ENCODE data around the gene AFF3. TPM values are rescaled to one million over a fixed set of nuclear protein-coding genes. Genes with fewer than 3 reads are reported as not detected.

Gene AFF3
- total and polyA plus RNA-seq, 2 of the 4 experiments (the other 2 are of a cell fraction): 12.9 to 14.3 TPM

DNA sequence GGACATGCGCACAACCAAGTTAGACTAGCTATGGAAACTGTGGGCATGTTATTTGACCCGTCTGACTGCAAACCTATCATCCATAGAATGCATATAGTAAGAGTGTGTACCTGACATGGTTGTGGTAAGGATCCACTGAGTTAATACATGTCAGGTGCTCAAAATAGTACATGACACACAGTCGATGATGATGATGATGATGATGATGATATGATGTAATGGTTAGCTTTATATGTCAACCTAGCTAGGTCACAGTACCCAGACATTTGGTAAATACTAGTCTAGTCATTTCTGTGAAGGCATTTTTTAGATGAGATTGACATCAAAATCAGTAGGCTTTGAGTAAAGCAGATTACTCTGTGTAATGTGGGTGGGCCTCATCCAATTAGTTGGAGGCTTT is 204.1 kb downstream of the AFF3 start:
- Histone ChIP-seq H2BK5ac (ENCODE audit: low read depth, low read length, poor library complexity, severe bottlenecking) (no peak overlapping the region), H3K4me2 (ENCODE audit: low read depth, low read length) (no peak overlapping the region), H3K27ac (ENCODE audit: insufficient read depth, low read length) (no peak overlapping the region), H3K9ac (ENCODE audit: low read depth, low read length) (no peak overlapping the region), H2BK15ac (ENCODE audit: low read depth, low read length) (no peak overlapping the region), H3K4me3 (ENCODE audit: insufficient read depth, low read depth, low read length) (no peak overlapping the region), H3K23ac (ENCODE audit: low read depth, low read length) (no peak overlapping the region), H4K5ac (ENCODE audit: low read depth, low read length) (no peak overlapping the region), H3K36me3 (ENCODE audit: control insufficient read depth, insufficient read depth, low read length) (peaks cover 21% of the 10 kb centered on the region), H2AFZ (replicated peaks; ENCODE audit: low read length, poor library complexity) (no peak overlapping the region), H3K9me3 (ENCODE audit: control insufficient read depth, insufficient read depth, low read length) (peaks cover 3% of the 10 kb centered on the region; the same call in 1 of the 2 replicates), H4K8ac (ENCODE audit: low read depth in 2 of 2, low read length in 2 of 2) (no peak overlapping the region), H4K91ac (ENCODE audit: insufficient read depth, low read depth, low read length) (no peak overlapping the region), H3K27me3 (ENCODE audit: control insufficient read depth, insufficient read depth, low read length) (no peaks in the 10 kb centered on the region), H3K9me1 (ENCODE audit: insufficient read depth, low read length) (peaks cover 9% of the 10 kb centered on the region; the same call in 1 of the 2 replicates), H2BK20ac (ENCODE audit: low read depth, low read length) (no peak overlapping the region), H3K56ac (ENCODE audit: extremely low read depth, insufficient read depth, low read length) (no peak overlapping the region), H3K4me1 (ENCODE audit: control insufficient read depth, insufficient read depth, low read length) (no peaks in the 10 kb centered on the region; the same call in 1 of the 2 replicates), H3K18ac (ENCODE audit: low read depth, low read length) (no peak overlapping the region), H2AK5ac (ENCODE audit: low read depth, low read length) (no peak overlapping the region), H4K20me1 (ENCODE audit: insufficient read depth, low read length) (no peaks in the 10 kb centered on the region), H3K79me1 (ENCODE audit: low read depth in 1 of 2, low read length in 2 of 2) (peaks cover 4 to 23% of the 10 kb centered on the region in 2 experiments; a peak in 2 of 4 replicates), H3K14ac (replicated peaks; ENCODE audit: low read depth, low read length) (no peak overlapping the region), H2BK120ac (ENCODE audit: low read depth, low read length) (no peak overlapping the region), H3K4ac (ENCODE audit: low read depth, low read length) (no peak overlapping the region), H2AK9ac (replicated peaks; ENCODE audit: low read depth, low read length, poor library complexity) (no peak overlapping the region)
- ChIA-PET CTCF (no interaction called here), POLR2A (ENCODE audit: unreplicated experiment) (no interaction called here)
- DNase-seq (no peak), ATAC-seq (ENCODE audit: low read depth) (no peak)
- WGBS, 2 experiments (ENCODE audit: extremely low coverage in 2 of 2, insufficient read length in 1 of 2): no CpG with 5 or more reads among the region's 3 CpGs
- no TSS peak for BruUV-seq (replicated peaks)
- intact Hi-C loops (cut with micrococcal nuclease) (no loop called here), dilution Hi-C loops (cut with HindIII; ENCODE audit: low sequenced_read_pairs, unreplicated experiment) (no loop called here), in situ Hi-C loops (cut with MboI; ENCODE audit: low sequenced_read_pairs) (no loop called here)
- TF ChIP-seq MXI1 (IDR thresholded peaks at IDR 0.05; ENCODE audit: borderline replicate concordance, low read depth, low read length) (no peak), RAD21 (IDR thresholded peaks at IDR 0.05; ENCODE audit: low read length) (no peak), CHD1 (IDR thresholded peaks at IDR 0.05; ENCODE audit: low read depth, low read length) (no peak), POLR2A (IDR thresholded peaks at IDR 0.05; ENCODE audit: low read depth, low read length) (no peak), MAZ (IDR thresholded peaks at IDR 0.05; ENCODE audit: borderline replicate concordance, low read depth, low read length) (no peak), RCOR1 (IDR thresholded peaks at IDR 0.05; ENCODE audit: insufficient replicate concordance, low read length) (no peak), FOS (IDR thresholded peaks at IDR 0.05; ENCODE audit: low read depth, low read length) (no peak), CEBPB (IDR thresholded peaks at IDR 0.05; ENCODE audit: low read depth, low read length) (no peak), NFE2L2 (IDR thresholded peaks at IDR 0.05; ENCODE audit: low read depth, low read length) (no peak), SMC3 (IDR thresholded peaks at IDR 0.05; ENCODE audit: low read depth, low read length) (no peak), MAFK (IDR thresholded peaks at IDR 0.05; ENCODE audit: low read depth, low read length) (no peak), RFX5 (IDR thresholded peaks at IDR 0.05; ENCODE audit: low read depth, low read length) (no peak), BHLHE40 (IDR thresholded peaks at IDR 0.05; ENCODE audit: low read depth, low read length) (no peak)
- TF ChIP-seq, protein P1, sequence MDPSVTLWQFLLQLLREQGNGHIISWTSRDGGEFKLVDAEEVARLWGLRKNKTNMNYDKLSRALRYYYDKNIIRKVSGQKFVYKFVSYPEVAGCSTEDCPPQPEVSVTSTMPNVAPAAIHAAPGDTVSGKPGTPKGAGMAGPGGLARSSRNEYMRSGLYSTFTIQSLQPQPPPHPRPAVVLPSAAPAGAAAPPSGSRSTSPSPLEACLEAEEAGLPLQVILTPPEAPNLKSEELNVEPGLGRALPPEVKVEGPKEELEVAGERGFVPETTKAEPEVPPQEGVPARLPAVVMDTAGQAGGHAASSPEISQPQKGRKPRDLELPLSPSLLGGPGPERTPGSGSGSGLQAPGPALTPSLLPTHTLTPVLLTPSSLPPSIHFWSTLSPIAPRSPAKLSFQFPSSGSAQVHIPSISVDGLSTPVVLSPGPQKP (IDR thresholded peaks at IDR 0.05; ENCODE audit: borderline replicate concordance, low read depth, low read length): no peak
- TF ChIP-seq, protein P2, sequence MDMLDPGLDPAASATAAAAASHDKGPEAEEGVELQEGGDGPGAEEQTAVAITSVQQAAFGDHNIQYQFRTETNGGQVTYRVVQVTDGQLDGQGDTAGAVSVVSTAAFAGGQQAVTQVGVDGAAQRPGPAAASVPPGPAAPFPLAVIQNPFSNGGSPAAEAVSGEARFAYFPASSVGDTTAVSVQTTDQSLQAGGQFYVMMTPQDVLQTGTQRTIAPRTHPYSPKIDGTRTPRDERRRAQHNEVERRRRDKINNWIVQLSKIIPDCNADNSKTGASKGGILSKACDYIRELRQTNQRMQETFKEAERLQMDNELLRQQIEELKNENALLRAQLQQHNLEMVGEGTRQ (IDR thresholded peaks at IDR 0.05; ENCODE audit: low read depth, low read length): no peak
- TF ChIP-seq, protein P3, sequence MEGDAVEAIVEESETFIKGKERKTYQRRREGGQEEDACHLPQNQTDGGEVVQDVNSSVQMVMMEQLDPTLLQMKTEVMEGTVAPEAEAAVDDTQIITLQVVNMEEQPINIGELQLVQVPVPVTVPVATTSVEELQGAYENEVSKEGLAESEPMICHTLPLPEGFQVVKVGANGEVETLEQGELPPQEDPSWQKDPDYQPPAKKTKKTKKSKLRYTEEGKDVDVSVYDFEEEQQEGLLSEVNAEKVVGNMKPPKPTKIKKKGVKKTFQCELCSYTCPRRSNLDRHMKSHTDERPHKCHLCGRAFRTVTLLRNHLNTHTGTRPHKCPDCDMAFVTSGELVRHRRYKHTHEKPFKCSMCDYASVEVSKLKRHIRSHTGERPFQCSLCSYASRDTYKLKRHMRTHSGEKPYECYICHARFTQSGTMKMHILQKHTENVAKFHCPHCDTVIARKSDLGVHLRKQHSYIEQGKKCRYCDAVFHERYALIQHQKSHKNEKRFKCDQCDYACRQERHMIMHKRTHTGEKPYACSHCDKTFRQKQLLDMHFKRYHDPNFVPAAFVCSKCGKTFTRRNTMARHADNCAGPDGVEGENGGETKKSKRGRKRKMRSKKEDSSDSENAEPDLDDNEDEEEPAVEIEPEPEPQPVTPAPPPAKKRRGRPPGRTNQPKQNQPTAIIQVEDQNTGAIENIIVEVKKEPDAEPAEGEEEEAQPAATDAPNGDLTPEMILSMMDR (conservative IDR thresholded peaks at IDR 0.05; ENCODE audit: low read depth, low read length): no peak

Measured in IMR-90 (cell line).